H1 (cell line): Measurements from ENCODE around the gene CNOT3. TPM values are rescaled to one million over a fixed set of nuclear protein-coding genes. Genes with fewer than 3 reads are reported as not detected.
"Not testable (repeated sequence)": the region's sequence is repeated elsewhere in the genome, so short reads cannot be mapped to it uniquely, and the experiment has no call there.

ENCODE experiments used
- CTCF ChIA-PET: fragments of 300-600 bp; sonication (Branson Sonifier 250); formaldehyde crosslinking; loops from one replicate; lab custom pipeline; 2021; ENCODE audit not compliant: partially characterized antibody; lab: Charles Lee
- POLR2A ChIA-PET: fragments of 300-600 bp; sonication (Branson Sonifier 250); formaldehyde crosslinking; loops from one replicate; lab custom pipeline; 2021; ENCODE audit warnings: inconsistent platforms; ENCODE audit not compliant: partially characterized antibody; lab: Charles Lee
- DNase-seq, 2 experiments: peaks; one replicate each; pipeline versions ENCODE4 v3.0.0 to v3.0.0-alpha.2; 2010 to 2022; ENCODE audit warnings: low spot score in 2 of 2, low read depth in 1 of 2, mixed read lengths in 1 of 2
- FAIRE-seq: peaks from 2 replicates; lab custom pipeline; 2011; peaks lifted over from hg19 to GRCh38; lab: Jason Lieb, UNC
- H2AFZ ChIP-seq: 2 replicates; pipeline ENCODE4 v1.8.1; 2012; ENCODE audit warnings: low read length, inconsistent platforms
- H2AK5ac ChIP-seq: 2 replicates; pipeline ENCODE4 v1.6.1; 2013; ENCODE audit warnings: low read depth, low read length
- H2BK120ac ChIP-seq: replicated peaks from 2 replicates; pipeline ENCODE3; 2013; ENCODE audit warnings: low read depth, low read length, inconsistent platforms
- H2BK12ac ChIP-seq: 2 replicates; pipeline ENCODE4 v1.6.1; 2013; ENCODE audit warnings: low read depth, low read length
- H2BK15ac ChIP-seq: 2 replicates; pipeline ENCODE4 v1.6.1; 2013; ENCODE audit warnings: low read length
- H2BK20ac ChIP-seq: 2 replicates; pipeline ENCODE4 v1.6.1; 2013; ENCODE audit warnings: low read length
- H2BK5ac ChIP-seq: 2 replicates; pipeline ENCODE4 v1.6.1; 2013; ENCODE audit warnings: low read depth, low read length
- H3K14ac ChIP-seq: 2 replicates; pipeline ENCODE4 v1.6.1; 2013; ENCODE audit warnings: inconsistent platforms; ENCODE audit not compliant: insufficient read length
- H3K18ac ChIP-seq: 2 replicates; pipeline ENCODE4 v1.6.1; 2013; ENCODE audit warnings: low read length; ENCODE audit errors: extremely low read depth
- H3K23ac ChIP-seq: 2 replicates; pipeline ENCODE4 v1.6.1; 2013; ENCODE audit warnings: inconsistent platforms; ENCODE audit not compliant: insufficient read length
- H3K23me2 ChIP-seq: 2 replicates; pipeline ENCODE4 v1.6.1; 2013; ENCODE audit warnings: low read depth, low read length
- H3K27ac ChIP-seq: 2 replicates; pipeline ENCODE4 v1.6.1; 2011; ENCODE audit warnings: low read depth, low read length, inconsistent platforms
- H3K27me3 ChIP-seq, 4 experiments: replicated peaks in 1 of 4; 1 replicate in 1 of 4; 2 replicates in 3 of 4; pipeline versions ENCODE4 v1.6.1 to v1.8.1; 2011 to 2013; ENCODE audit warnings: low read length in 3 of 4, mild to moderate bottlenecking in 3 of 4, inconsistent platforms in 2 of 4, mixed read lengths in 2 of 4, moderate library complexity in 1 of 4; ENCODE audit not compliant: control insufficient read depth in 3 of 4, insufficient read depth in 3 of 4; ENCODE audit errors: extremely low read depth in 1 of 4
- H3K36me3 ChIP-seq, 4 experiments: 2 replicates each; pipeline versions ENCODE4 v1.6.1 to v1.8.1; 2011 to 2013; ENCODE audit warnings: mild to moderate bottlenecking in 4 of 4, low read length in 3 of 4, moderate library complexity in 2 of 4, control low read depth in 1 of 4, inconsistent platforms in 1 of 4; ENCODE audit not compliant: insufficient read depth in 4 of 4, control insufficient read depth in 2 of 4
- H3K4ac ChIP-seq: replicated peaks from 2 replicates; pipeline ENCODE3; 2013; ENCODE audit warnings: low read length, low read depth, mixed read lengths, inconsistent platforms; ENCODE audit not compliant: insufficient read length
- H3K4me1 ChIP-seq, 4 experiments: replicated peaks in 1 of 4; 1 replicate in 1 of 4; 2 replicates in 3 of 4; pipeline versions ENCODE4 v1.6.1 to v1.8.1; 2011 to 2013; ENCODE audit warnings: low read length in 3 of 4, inconsistent platforms in 2 of 4, mixed read lengths in 1 of 4; ENCODE audit not compliant: insufficient read depth in 4 of 4, control insufficient read depth in 3 of 4
- H3K4me2 ChIP-seq, 2 experiments: 2 replicates each; pipeline versions ENCODE4 v1.6.1 to v1.8.1; 2011 to 2013; ENCODE audit warnings: low read depth in 2 of 2, low read length in 2 of 2, control low read depth in 1 of 2, inconsistent platforms in 1 of 2, mild to moderate bottlenecking in 1 of 2; ENCODE audit not compliant: insufficient read depth in 1 of 2
- H3K4me3 ChIP-seq, 4 experiments: fragments of 200-600, 300-600 bp in 1 of 4; sonication (generic), shearing (Covaris generic), sonication (Bioruptor Twin) in 1 of 4; 2 replicates each; pipeline versions ENCODE4 v1.5.1 to v1.8.1; 2011 to 2016; ENCODE audit warnings: low read length in 4 of 4, low read depth in 3 of 4, control low read depth in 2 of 4, inconsistent platforms in 2 of 4, mild to moderate bottlenecking in 2 of 4, mixed read lengths in 1 of 4, moderate library complexity in 1 of 4; ENCODE audit not compliant: insufficient read depth in 2 of 4; ENCODE audit errors: extremely low read depth in 1 of 4
- H3K56ac ChIP-seq: replicated peaks from 2 replicates; pipeline ENCODE3; 2013; ENCODE audit warnings: low read depth, mild to moderate bottlenecking, mixed read lengths, low read length, inconsistent platforms; ENCODE audit not compliant: insufficient read length
- H3K79me1 ChIP-seq: 2 replicates; pipeline ENCODE4 v1.6.1; 2013; ENCODE audit warnings: low read depth, low read length, control low read depth
- H3K79me2 ChIP-seq, 2 experiments: 2 replicates each; pipeline versions ENCODE4 v1.6.1 to v1.8.1; 2012 to 2013; ENCODE audit warnings: low read length in 2 of 2, mild to moderate bottlenecking in 2 of 2, inconsistent platforms in 1 of 2; ENCODE audit not compliant: insufficient read depth in 2 of 2, control insufficient read depth in 1 of 2
- H3K9ac ChIP-seq, 4 experiments: replicated peaks in 1 of 4; 1 replicate in 1 of 4; 2 replicates in 3 of 4; pipeline versions ENCODE4 v1.6.1 to v1.8.1; 2011 to 2013; ENCODE audit warnings: low read depth in 3 of 4, low read length in 3 of 4, control low read depth in 2 of 4, mild to moderate bottlenecking in 2 of 4, moderate library complexity in 2 of 4, inconsistent platforms in 1 of 4; ENCODE audit errors: extremely low read depth in 1 of 4
- H3K9me3 ChIP-seq, 2 experiments: 2 replicates each; pipeline versions ENCODE4 v1.6.1 to v1.8.1; 2012 to 2013; ENCODE audit warnings: mild to moderate bottlenecking in 2 of 2, moderate library complexity in 2 of 2, control low read depth in 1 of 2, inconsistent platforms in 1 of 2, low read depth in 1 of 2, low read length in 1 of 2, mixed read lengths in 1 of 2; ENCODE audit not compliant: insufficient read depth in 2 of 2
- H4K20me1 ChIP-seq, 2 experiments: replicated peaks in 1 of 2; 2 replicates each; pipeline versions ENCODE3 to v1.8.1; 2011 to 2013; ENCODE audit warnings: inconsistent platforms in 2 of 2, low read length in 2 of 2, mild to moderate bottlenecking in 1 of 2; ENCODE audit not compliant: insufficient read depth in 2 of 2, control insufficient read depth in 1 of 2
- H4K5ac ChIP-seq: 2 replicates; pipeline ENCODE4 v1.6.1; 2013; ENCODE audit warnings: low read length, low read depth, mixed read lengths, inconsistent platforms; ENCODE audit not compliant: insufficient read length
- H4K8ac ChIP-seq: 2 replicates; pipeline ENCODE4 v1.8.0; 2013; ENCODE audit warnings: mild to moderate bottlenecking, moderate library complexity, low read length, inconsistent platforms; ENCODE audit not compliant: insufficient read depth; ENCODE audit errors: extremely low read depth
- H4K91ac ChIP-seq: replicated peaks from 2 replicates; pipeline ENCODE3; 2013; ENCODE audit warnings: low read length, mixed read lengths, inconsistent platforms; ENCODE audit not compliant: insufficient read length
- CBX8 ChIP-seq: fragments of 300-800, 300-1000 bp; sonication (generic); IDR thresholded peaks from 2 replicates; pipeline ENCODE4 v1.7.1; 2016; ENCODE audit warnings: low read depth, low read length, borderline replicate concordance
- CREB1 ChIP-seq: IDR thresholded peaks from 2 replicates; pipeline ENCODE4 v1.6.1; 2012; ENCODE audit warnings: inconsistent platforms
- EP300 ChIP-seq, 2 experiments: IDR thresholded peaks; 1 replicate in 1 of 2; 2 replicates in 1 of 2; pipeline ENCODE4 v1.6.1; 2011 to 2012; ENCODE audit warnings: low read depth in 2 of 2, low read length in 2 of 2, mild to moderate bottlenecking in 2 of 2, borderline replicate concordance in 1 of 2, inconsistent platforms in 1 of 2, moderate library complexity in 1 of 2
- HDAC6 ChIP-seq: IDR thresholded peaks from one replicate; pipeline ENCODE4 v1.7.1; 2012; ENCODE audit warnings: low read depth, mild to moderate bottlenecking, inconsistent platforms, low read length, moderate library complexity
- SP2 ChIP-seq: IDR thresholded peaks from 2 replicates; pipeline ENCODE4 v1.6.1; 2012; ENCODE audit warnings: mild to moderate bottlenecking, low read length, inconsistent platforms
- TBP ChIP-seq: IDR thresholded peaks from 2 replicates; pipeline ENCODE4 v1.6.1; 2011; ENCODE audit warnings: low read depth, low read length, improper control_type of control experiment
- WGBS, 2 experiments: shearing (Covaris generic) in 1 of 2; methylation state at CpG; one replicate each; pipeline versions ENCODE4 v1.1.6 to v1.1.7; 2013 to 2015; ENCODE audit warnings: low lambda C conversion rate in 2 of 2, mixed read lengths in 2 of 2, inconsistent platforms in 1 of 2, low coverage in 1 of 2, missing lambda C conversion rate in 1 of 2; ENCODE audit not compliant: insufficient replicate concordance in 2 of 2, insufficient coverage in 1 of 2, insufficient read length in 1 of 2; ENCODE audit errors: extremely low coverage in 1 of 2, missing lambda C conversion rate in 1 of 2; 5-methylcytosine and 5-hydroxymethylcytosine counted together
- polyA plus RNA-seq, 7 experiments: library from polyadenylated mRNA; depleted of rRNA in 3 of 7; stranded (reverse) in 5 of 7; unstranded in 2 of 7; fragments of >200 nt in 5 of 7; fragments of 200-250 nt in 2 of 7; gene quantifications; 1 replicate in 5 of 7; 2 replicates in 1 of 7; 4 replicates in 1 of 7; pipeline versions ENCODE4 v1.2.1 to v1.2.3, GENCODE V29; 2011 to 2013; ENCODE audit warnings: missing spikeins in 2 of 7, mixed read lengths in 2 of 7
- total RNA-seq: library from RNA; stranded (reverse); fragmentation: NEBNext Ultra II Directional; extraction: Animal tissue kit (Norgen Biotek cat#: 25700); gene quantifications from 2 replicates; pipeline ENCODE4 v1.2.1, GENCODE V29; 2021
- TF ChIP-seq, protein P1 (sequence below), 3 experiments: IDR thresholded peaks; 1 replicate in 2 of 3; 2 replicates in 1 of 3; pipeline versions ENCODE4 v1.5.1 to v1.6.1; 2011; ENCODE audit warnings: low read length in 3 of 3, mild to moderate bottlenecking in 3 of 3, inconsistent platforms in 2 of 3, low read depth in 1 of 3, moderate library complexity in 1 of 3; ENCODE audit not compliant: insufficient read depth in 1 of 3; ENCODE audit errors: control extremely low read depth in 1 of 3

CNOT3 gene
- total and polyA plus RNA-seq, 2 of the 8 experiments (the other 6 are each of a cell fraction or from before 2014, with no cell fraction given) = 21.2 to 86.4 TPM

DNA sequence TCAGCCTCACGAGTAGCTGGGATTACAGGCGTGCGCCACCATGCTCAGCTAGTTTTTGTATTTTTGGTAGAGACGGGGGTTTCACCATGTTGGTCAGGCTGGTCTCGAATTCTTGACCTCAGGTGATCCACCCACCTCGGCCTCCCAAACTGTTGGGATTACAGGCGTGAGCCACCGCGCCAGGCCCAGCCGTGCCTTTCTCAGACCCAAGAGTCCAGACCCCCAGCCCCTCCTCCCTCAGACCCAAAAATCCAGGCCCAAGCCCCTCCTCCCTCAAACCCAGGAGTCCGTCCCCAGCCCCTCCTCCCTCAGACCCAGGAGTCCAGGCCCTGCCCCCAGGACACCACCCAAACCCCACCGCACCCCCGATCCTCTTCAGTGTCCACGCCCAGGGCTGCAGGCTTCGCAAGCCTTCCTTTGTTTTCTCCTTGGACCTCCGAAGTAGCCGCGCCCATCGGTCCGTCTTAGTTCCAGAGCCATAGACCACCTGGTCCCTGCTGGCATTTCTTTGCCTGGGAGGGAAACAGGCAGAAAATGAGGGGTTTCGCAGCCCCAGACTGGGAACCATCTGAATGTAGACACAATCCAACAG, 31.7 kb downstream of the CNOT3 start (continued):
- TF ChIP-seq HDAC6 (no peak), TBP (no peak), EP300 (IDR thresholded peaks at IDR 0.05; ENCODE audit: borderline replicate concordance in 1 of 2, low read depth in 2 of 2, low read length in 2 of 2) (no peak), CREB1 (no peak), CBX8 (no peak), SP2 (no peak)
- TF ChIP-seq, protein P1, sequence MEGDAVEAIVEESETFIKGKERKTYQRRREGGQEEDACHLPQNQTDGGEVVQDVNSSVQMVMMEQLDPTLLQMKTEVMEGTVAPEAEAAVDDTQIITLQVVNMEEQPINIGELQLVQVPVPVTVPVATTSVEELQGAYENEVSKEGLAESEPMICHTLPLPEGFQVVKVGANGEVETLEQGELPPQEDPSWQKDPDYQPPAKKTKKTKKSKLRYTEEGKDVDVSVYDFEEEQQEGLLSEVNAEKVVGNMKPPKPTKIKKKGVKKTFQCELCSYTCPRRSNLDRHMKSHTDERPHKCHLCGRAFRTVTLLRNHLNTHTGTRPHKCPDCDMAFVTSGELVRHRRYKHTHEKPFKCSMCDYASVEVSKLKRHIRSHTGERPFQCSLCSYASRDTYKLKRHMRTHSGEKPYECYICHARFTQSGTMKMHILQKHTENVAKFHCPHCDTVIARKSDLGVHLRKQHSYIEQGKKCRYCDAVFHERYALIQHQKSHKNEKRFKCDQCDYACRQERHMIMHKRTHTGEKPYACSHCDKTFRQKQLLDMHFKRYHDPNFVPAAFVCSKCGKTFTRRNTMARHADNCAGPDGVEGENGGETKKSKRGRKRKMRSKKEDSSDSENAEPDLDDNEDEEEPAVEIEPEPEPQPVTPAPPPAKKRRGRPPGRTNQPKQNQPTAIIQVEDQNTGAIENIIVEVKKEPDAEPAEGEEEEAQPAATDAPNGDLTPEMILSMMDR (IDR thresholded peaks at IDR 0.05; ENCODE audit: control extremely low read depth in 1 of 3, insufficient read depth in 1 of 3, low read depth in 1 of 3, low read length in 3 of 3) = no peak

DNA sequence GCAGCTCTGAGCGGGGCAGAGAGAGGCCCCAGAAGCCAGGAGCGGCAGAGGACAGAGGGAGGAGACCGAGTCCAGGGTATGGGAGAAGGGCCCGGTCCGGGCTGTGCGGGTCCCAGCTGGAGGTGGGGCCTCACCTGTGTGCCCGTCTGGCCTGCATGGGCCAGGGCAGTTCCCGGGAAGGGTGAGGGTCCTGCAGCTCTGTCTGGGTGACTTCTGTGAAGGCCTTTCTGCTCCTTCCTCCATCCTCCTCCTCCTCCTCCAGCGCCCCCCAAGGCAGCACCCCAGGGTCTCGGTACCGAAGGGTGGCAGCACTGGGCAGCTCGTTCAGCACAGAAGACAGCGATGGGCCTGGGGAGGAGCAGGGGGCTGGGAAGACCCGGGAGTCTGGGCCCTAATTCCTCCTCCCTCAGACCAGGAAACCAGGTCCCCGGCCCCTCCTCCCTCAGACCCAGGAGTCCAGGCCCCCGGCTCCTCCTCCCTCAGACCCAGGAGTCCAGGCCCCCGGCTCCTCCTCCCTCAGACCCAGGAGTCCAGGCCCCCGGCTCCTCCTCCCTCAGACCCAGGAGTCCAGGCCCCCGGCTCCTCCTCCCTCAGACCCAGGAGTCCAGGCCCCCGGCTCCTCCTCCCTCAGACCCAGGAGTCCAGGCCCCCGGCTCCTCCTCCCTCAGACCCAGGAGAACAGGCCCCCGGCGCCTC, 34.3 kb downstream of the CNOT3 start:
- POLR2A ChIA-PET = interaction anchor here (0.8 to 6.7 kb wide), 9 partner anchors 8 to 37 kb away, joined by 4 to 55 read pairs (median 19); partner anchors contain the start of genes LENG1, MBOAT7, RPS9 and TSEN34
- 81% methylated on average over 9 of the region's 23 CpGs; no CpG with 5 or more reads in 1 of the 2 experiments for WGBS, 2 experiments

More for the DNA sequence above, 34.3 kb downstream of the CNOT3 start:
- not testable (repeated sequence) for H2BK120ac ChIP-seq, H3K4me1 ChIP-seq, H4K20me1 ChIP-seq, H2AFZ ChIP-seq, H3K56ac ChIP-seq, DNase-seq, FAIRE-seq, H3K14ac ChIP-seq, H3K23ac ChIP-seq, H3K23me2 ChIP-seq, H2BK12ac ChIP-seq, H3K9ac ChIP-seq, H3K4ac ChIP-seq, H3K27ac ChIP-seq, H3K4me3 ChIP-seq, H3K9me3 ChIP-seq, H3K27me3 ChIP-seq, H2BK15ac ChIP-seq, H4K5ac ChIP-seq, H3K18ac ChIP-seq, H3K79me1 ChIP-seq, H2BK5ac ChIP-seq, H2BK20ac ChIP-seq, H3K79me2 ChIP-seq, H4K8ac ChIP-seq, H3K36me3 ChIP-seq
- H4K91ac ChIP-seq = peak overlapping the region; percentile 74
- CTCF ChIA-PET = interaction anchor here (0.6 to 2.6 kb wide), 7 partner anchors 11 to 461 kb away, joined by 3 to 8 read pairs (median 4); partner anchors contain the start of gene LENG1
- H2AK5ac ChIP-seq = peak overlapping the region; percentile 75; the same call in 1 of the 2 replicates
- peak overlapping the region; percentile 11 to 45; a peak in 1 of 4 replicates for H3K4me2 ChIP-seq
